ENCODE data around the gene UBE2G2. TPM values are rescaled to one million over a fixed set of nuclear protein-coding genes. Genes with fewer than 3 reads are reported as not detected.

The UBE2G2 gene
- total RNA-seq, 2 donors from 2014 or later: 67.7 to 138 TPM

DNA sequence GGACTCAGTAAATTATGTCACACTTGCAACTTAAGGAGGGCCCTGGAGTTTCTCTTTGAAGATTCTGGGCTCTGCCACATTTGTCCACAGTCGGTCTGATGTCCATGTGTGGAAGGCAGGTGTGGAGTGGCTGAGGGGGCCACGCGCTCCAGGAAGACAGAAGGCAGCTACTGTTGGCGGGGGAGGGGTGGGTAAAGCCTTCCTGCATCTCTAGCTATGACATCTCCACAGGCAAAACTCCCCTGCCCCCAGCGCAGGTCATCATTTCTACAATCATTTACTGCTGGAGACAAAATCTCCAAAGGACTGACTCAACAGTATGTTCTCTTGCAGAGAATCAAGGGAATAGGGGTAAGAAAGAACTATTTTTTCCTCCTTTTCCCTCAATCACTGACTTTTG, 78.9 kb downstream of the UBE2G2 start:
- DNase-seq (ENCODE audit: low spot score) (no peak), ATAC-seq (ENCODE audit: insufficient number of reproducible peaks, low FRiP score, low read depth) (no peak)
- Histone ChIP-seq H3K36me3 (no peaks in the 10 kb centered on the region), H3K27ac (no peak overlapping the region), H3K27me3 (replicated peaks; ENCODE audit: insufficient read depth) (no peaks in the 10 kb centered on the region), H3K9me3 (no peaks in the 10 kb centered on the region), H3K4me3 (no peak overlapping the region), H3K4me1 (ENCODE audit: control insufficient read depth in 1 of 2, low read depth in 2 of 2) (no peaks in the 10 kb centered on the region)
- TF ChIP-seq, protein P1, sequence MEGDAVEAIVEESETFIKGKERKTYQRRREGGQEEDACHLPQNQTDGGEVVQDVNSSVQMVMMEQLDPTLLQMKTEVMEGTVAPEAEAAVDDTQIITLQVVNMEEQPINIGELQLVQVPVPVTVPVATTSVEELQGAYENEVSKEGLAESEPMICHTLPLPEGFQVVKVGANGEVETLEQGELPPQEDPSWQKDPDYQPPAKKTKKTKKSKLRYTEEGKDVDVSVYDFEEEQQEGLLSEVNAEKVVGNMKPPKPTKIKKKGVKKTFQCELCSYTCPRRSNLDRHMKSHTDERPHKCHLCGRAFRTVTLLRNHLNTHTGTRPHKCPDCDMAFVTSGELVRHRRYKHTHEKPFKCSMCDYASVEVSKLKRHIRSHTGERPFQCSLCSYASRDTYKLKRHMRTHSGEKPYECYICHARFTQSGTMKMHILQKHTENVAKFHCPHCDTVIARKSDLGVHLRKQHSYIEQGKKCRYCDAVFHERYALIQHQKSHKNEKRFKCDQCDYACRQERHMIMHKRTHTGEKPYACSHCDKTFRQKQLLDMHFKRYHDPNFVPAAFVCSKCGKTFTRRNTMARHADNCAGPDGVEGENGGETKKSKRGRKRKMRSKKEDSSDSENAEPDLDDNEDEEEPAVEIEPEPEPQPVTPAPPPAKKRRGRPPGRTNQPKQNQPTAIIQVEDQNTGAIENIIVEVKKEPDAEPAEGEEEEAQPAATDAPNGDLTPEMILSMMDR (IDR thresholded peaks at IDR 0.05): no peak

DNA sequence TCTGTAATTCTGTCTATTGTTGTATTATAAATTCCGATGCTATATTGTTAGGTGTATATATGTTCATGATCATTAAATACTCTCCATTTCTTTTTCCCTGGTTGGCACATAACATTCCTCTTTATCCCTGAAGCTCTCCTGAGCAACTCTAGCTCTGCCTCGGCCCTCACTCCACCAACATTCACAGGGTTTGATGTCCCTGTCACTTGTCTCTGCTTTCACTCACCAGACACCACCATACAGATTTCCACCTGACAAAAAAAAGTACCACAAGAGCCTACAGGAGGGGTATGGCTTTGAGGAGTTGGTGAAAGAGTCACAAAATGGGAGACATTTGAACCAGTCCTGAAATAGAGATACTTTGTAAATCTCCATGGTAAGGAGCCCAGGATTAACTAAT, 81.5 kb downstream of the UBE2G2 start:
- DNase-seq (ENCODE audit: low spot score) (no peak), ATAC-seq (ENCODE audit: insufficient number of reproducible peaks, low FRiP score, low read depth) (no peak)
- TF ChIP-seq, protein P1 (IDR thresholded peaks at IDR 0.05): no peak
- H3K27me3 ChIP-seq (replicated peaks; ENCODE audit: insufficient read depth): no peaks in the 10 kb centered on the region
- no peak overlapping the region for H3K4me3 ChIP-seq
- H3K4me1 ChIP-seq (ENCODE audit: control insufficient read depth in 1 of 2, low read depth in 2 of 2): no peaks in the 10 kb centered on the region
- H3K27ac ChIP-seq: no peak overlapping the region
- no peaks in the 10 kb centered on the region for H3K9me3 ChIP-seq
- H3K36me3 ChIP-seq: no peaks in the 10 kb centered on the region

Other genes with a start within 250 kb of the UBE2G2 start
- not detected for gene KRTAP10-3, start 243.0 kb downstream of the UBE2G2 start, total RNA-seq
- gene KRTAP10-4, start 228.1 kb downstream of the UBE2G2 start, total RNA-seq: not detected
- not detected for gene KRTAP10-5, start 221.2 kb downstream of the UBE2G2 start, total RNA-seq
- not detected for gene KRTAP10-6, start 209.3 kb downstream of the UBE2G2 start, total RNA-seq
- gene KRTAP10-7, start 201.2 kb downstream of the UBE2G2 start, total RNA-seq: not detected
- gene KRTAP10-8, start 189.7 kb downstream of the UBE2G2 start, total RNA-seq: not detected
- not detected for gene KRTAP10-9, start 174.7 kb downstream of the UBE2G2 start, total RNA-seq
- gene KRTAP10-10, start 164.5 kb downstream of the UBE2G2 start, total RNA-seq: not detected
- gene KRTAP10-11, start 155.4 kb downstream of the UBE2G2 start, total RNA-seq: not detected
- not detected for gene KRTAP12-4, start 147.2 kb downstream of the UBE2G2 start, total RNA-seq
- not detected for gene KRTAP12-3, start 143.9 kb downstream of the UBE2G2 start, total RNA-seq
- not detected for gene KRTAP12-2, start 134.9 kb downstream of the UBE2G2 start, total RNA-seq
- gene KRTAP12-1, start 119.7 kb downstream of the UBE2G2 start, total RNA-seq: not detected
- not detected for gene KRTAP10-12, start 104.6 kb downstream of the UBE2G2 start, total RNA-seq
- not detected for gene TSPEAR, start 90.2 kb downstream of the UBE2G2 start, total RNA-seq
- gene SUMO3, start 16.2 kb upstream of the UBE2G2 start, total RNA-seq: 10 to 100 TPM; 66.5 to 66.9 TPM
- 100 to 1,000 TPM; 301 to 351 TPM for gene PTTG1IP, start 71.9 kb upstream of the UBE2G2 start, total RNA-seq
- gene ITGB2, start 119.1 kb upstream of the UBE2G2 start, total RNA-seq: 100 to 1,000 TPM; 161 to 166 TPM
- gene SLX9, start 138.2 kb upstream of the UBE2G2 start, total RNA-seq: 10 to 100 TPM in 1 of 2 donors, 1 to 10 TPM in 1; 5.9 to 10.6 TPM

Data from thoracic aorta (tissue), 2 donors.